ENCODE measurements around the gene ADGB.
"Not testable (repeated sequence)": the region's sequence is repeated elsewhere in the genome, so short reads cannot be mapped to it uniquely, and the experiment has no call there.

The ADGB gene

GRCh38 chr6:146598772-146599405, at the start of gene ADGB:
Gene ADGB (plus strand): TSS chr6:146598972. CDS start chr6:146599041, 69 bp downstream.
- H3K4me3 ChIP-seq (replicated peaks; ENCODE audit: low read depth, low read length) = peak within 1 kb of the TSS; percentile 57
- DNase-seq (ENCODE audit: low read depth) = peak; percentile 59
- TF ChIP-seq CTCF (IDR thresholded peaks at IDR 0.05; ENCODE audit: low read length, missing control alignments) = no peak

- peak; percentile 34 for DNase-seq (ENCODE audit: low read depth)
- no peak for TF ChIP-seq CTCF (IDR thresholded peaks at IDR 0.05; ENCODE audit: low read length, missing control alignments)
- H3K4me3 ChIP-seq (replicated peaks; ENCODE audit: low read depth, low read length) = no peak overlapping the region
Measured at GRCh38 chr6:146550911-146551310, 47.9 kb upstream of the ADGB start.

- no peak for DNase-seq (ENCODE audit: low read depth)
- no peak overlapping the region for H3K4me3 ChIP-seq (replicated peaks; ENCODE audit: low read depth, low read length)
- no peak for TF ChIP-seq CTCF (IDR thresholded peaks at IDR 0.05; ENCODE audit: low read length, missing control alignments)
Measured at GRCh38 chr6:146551545-146551944, 47.2 kb upstream of the ADGB start.

- H3K4me3 ChIP-seq (replicated peaks; ENCODE audit: low read depth, low read length) = no peak overlapping the region
- DNase-seq (ENCODE audit: low read depth) = no peak
- no peak for TF ChIP-seq CTCF (IDR thresholded peaks at IDR 0.05; ENCODE audit: low read length, missing control alignments)
Measured at GRCh38 chr6:146553377-146554135, 45.2 kb upstream of the ADGB start.

- H3K4me3 ChIP-seq (replicated peaks; ENCODE audit: low read depth, low read length) = no peak overlapping the region
- no peak for TF ChIP-seq CTCF (IDR thresholded peaks at IDR 0.05; ENCODE audit: low read length, missing control alignments)
- no peak for DNase-seq (ENCODE audit: low read depth)
Measured at GRCh38 chr6:146560607-146561006, 38.2 kb upstream of the ADGB start.

- DNase-seq (ENCODE audit: low read depth); H3K4me3 ChIP-seq (replicated peaks; ENCODE audit: low read depth, low read length): not testable (repeated sequence)
Measured at GRCh38 chr6:146566661-146567060, 32.1 kb upstream of the ADGB start.

GRCh38 chr6:146568619-146569018, 30.2 kb upstream of the ADGB start:
- not testable (repeated sequence) for DNase-seq (ENCODE audit: low read depth); H3K4me3 ChIP-seq (replicated peaks; ENCODE audit: low read depth, low read length)

- no peak for TF ChIP-seq CTCF (IDR thresholded peaks at IDR 0.05; ENCODE audit: low read length, missing control alignments)
- no peak for DNase-seq (ENCODE audit: low read depth)
- no peak overlapping the region for H3K4me3 ChIP-seq (replicated peaks; ENCODE audit: low read depth, low read length)
Measured at GRCh38 chr6:146574211-146574610, 24.6 kb upstream of the ADGB start.

Measured in fibroblast of pulmonary artery (primary cell).